GM12865 (cell line): ENCODE data around the gene PPP4R1.

ENCODE experiments used
- DNase-seq: peaks from one replicate; pipeline ENCODE4 v3.0.0; 2010; ENCODE audit warnings: low read depth
- H3K4me3 ChIP-seq: 2 replicates; pipeline ENCODE4 v1.5.1; 2011; ENCODE audit warnings: mild to moderate bottlenecking, low read depth, low read length, control low read depth
- TF ChIP-seq, protein P1 (sequence below): IDR thresholded peaks from 2 replicates; pipeline ENCODE4 v1.5.1; 2011; ENCODE audit warnings: low read length, control low read depth, low read depth, inconsistent platforms; ENCODE audit not compliant: insufficient read depth; ENCODE audit errors: missing control alignments

The PPP4R1 gene

DNA sequence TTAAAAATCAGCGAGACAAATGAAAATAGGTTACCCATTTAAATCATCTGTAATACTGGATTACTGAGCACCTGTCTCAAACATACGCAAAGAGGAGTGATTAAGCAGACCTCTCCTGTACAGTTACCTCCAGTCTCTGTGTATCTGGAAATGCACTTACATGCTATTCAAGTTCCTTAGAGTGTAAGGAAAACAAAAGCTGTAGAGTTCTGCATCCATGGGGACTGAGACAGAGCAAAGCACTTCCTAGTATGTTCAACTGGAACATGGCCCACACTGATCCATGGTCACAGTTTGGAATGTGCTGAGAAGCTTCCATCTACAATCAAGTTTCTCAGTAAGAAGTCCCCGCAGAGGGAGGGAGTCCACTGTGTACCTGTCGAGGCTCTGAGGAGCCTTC, 63.9 kb downstream of the PPP4R1 start:
- no peak overlapping the region for H3K4me3 ChIP-seq
- no peak for DNase-seq
- TF ChIP-seq, protein P1, sequence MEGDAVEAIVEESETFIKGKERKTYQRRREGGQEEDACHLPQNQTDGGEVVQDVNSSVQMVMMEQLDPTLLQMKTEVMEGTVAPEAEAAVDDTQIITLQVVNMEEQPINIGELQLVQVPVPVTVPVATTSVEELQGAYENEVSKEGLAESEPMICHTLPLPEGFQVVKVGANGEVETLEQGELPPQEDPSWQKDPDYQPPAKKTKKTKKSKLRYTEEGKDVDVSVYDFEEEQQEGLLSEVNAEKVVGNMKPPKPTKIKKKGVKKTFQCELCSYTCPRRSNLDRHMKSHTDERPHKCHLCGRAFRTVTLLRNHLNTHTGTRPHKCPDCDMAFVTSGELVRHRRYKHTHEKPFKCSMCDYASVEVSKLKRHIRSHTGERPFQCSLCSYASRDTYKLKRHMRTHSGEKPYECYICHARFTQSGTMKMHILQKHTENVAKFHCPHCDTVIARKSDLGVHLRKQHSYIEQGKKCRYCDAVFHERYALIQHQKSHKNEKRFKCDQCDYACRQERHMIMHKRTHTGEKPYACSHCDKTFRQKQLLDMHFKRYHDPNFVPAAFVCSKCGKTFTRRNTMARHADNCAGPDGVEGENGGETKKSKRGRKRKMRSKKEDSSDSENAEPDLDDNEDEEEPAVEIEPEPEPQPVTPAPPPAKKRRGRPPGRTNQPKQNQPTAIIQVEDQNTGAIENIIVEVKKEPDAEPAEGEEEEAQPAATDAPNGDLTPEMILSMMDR: no peak

DNA sequence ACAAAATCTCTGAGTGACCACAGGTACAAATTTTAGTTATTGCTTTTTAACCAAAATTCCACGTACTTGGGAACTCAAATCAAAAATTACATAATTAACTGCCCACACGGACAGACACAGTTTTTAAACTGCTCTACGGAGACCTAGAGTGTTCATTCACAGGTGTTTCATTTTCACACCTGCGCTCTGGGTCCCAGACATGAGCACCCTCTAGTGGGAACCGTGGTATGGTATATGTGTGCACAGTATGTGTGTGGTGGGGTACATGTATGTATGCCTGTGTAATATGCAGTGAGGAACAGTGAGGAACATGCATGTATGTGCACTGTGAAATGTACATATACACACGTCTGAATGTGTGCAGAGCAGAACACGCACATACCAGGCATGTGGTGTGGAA, 65.0 kb downstream of the PPP4R1 start:
- H3K4me3 ChIP-seq: no peak overlapping the region
- DNase-seq: peak; percentile 20
- TF ChIP-seq, protein P1: peak; percentile 10

DNA sequence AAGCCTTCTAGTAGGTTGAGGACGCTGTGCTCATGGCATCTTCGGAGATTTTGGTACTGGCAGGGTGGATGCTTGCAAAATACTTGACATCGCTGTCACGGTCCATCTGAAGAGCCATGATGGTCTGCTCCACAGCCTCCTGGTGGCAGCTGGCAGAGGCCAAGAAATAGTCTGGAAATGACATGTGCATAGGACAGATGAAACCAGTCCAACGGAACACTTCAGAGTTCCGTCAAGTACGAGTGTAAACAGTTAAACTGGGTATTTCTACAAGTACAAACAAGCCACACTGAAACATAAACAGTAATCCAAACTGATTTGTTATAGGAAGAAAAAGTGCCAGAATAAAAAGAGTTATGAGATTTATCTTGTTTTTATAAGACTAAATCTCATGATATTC, 66.6 kb downstream of the PPP4R1 start:
- H3K4me3 ChIP-seq: no peak overlapping the region
- DNase-seq: no peak
- TF ChIP-seq, protein P1: no peak

DNA sequence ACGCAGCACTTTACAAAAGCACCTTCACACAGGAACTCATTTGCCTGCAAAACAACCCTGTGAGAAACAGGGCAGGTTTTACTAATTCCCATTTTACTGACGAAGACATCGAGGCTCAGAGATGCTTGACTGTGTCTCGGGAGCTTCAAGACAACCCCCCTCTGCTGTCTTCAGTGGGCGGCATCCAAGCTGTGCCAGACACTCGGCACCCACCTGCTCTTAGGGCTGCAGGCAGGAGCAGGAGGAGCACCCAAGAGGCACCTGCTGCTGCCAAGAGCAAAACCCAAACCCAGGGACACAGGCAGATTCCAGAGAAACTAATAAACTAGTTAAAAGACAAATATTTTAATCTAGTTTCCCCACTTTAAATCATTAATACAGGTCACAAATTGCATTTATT, 67.9 kb downstream of the PPP4R1 start:
- H3K4me3 ChIP-seq: no peak overlapping the region
- TF ChIP-seq, protein P1: no peak
- DNase-seq: no peak

DNA sequence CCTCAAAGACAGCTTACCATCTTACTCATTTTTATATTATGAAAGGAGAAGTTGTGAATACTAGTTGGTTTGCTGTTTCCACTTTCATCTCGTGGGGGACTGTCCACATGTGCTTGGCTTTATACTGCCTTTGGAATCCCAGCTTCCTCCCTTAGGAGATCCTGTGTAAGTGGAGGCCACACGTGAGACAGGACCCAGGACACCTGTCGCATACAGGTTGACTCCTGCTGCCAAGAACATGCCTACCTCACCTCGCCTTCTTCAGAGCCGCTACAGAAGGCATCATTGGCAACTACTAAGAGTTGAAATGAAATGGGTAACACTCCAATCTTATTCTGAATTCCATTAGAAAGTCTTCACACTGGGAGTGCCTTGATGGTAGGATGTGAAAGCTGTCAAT, 69.3 kb downstream of the PPP4R1 start:
- TF ChIP-seq, protein P1: no peak
- DNase-seq: no peak
- no peak overlapping the region for H3K4me3 ChIP-seq

DNA sequence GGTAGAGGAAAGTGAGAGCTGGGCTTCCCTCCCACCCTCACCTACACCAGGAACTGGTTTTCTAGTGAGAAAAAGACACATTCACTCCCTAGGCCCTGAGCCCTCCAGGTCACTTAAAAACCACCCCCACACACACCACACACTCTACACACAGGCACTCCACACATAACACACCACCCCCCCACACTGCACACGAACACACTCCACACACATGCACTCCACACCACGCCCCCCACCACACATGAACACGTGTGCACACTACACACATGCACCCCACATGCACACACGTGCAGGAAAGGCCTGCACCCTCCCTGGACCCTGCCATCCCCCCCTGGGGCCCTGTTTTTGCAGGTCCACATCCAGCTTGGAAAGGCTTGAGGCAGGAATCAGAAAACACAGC, 71.4 kb downstream of the PPP4R1 start:
- no peak overlapping the region for H3K4me3 ChIP-seq
- TF ChIP-seq, protein P1: no peak
- DNase-seq: no peak

DNA sequence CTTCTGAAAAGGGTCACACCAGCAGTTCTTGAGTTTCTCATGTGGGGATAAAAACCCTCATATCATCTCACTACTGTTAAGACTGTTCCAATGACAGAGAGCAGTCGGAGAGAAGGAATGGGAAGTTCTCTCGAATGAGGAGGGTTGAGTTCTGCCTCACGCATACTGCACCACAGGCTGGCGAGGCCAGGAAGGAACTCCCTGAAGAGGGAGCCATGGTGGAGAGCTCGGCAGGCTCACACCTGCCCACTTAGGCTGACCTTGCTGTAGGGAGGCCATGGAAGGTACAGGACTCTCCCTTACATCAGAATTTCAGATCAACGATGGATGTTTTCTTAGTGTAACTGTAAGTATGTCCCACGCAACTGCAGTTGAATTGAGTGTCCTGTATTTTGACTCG, 74.4 kb downstream of the PPP4R1 start:
- H3K4me3 ChIP-seq: no peak overlapping the region

More for the DNA sequence above, 74.4 kb downstream of the PPP4R1 start:
- DNase-seq: no peak
- TF ChIP-seq, protein P1: no peak
